ENCODE measurements around the gene PPP1R3E.

- TF ChIP-seq CTCF (IDR thresholded peaks at IDR 0.05) (no peak), POLR2A (IDR thresholded peaks at IDR 0.05; ENCODE audit: low read depth) (peak; percentile 9), POLR2AphosphoS5 (IDR thresholded peaks at IDR 0.05) (peak; percentile 72 to 86), EP300 (IDR thresholded peaks at IDR 0.05) (no peak)
Observed at GRCh38 chr14:23306412-23307145, 3.9 kb upstream of the PPP1R3E start, which contains the start of gene BCL2L2.
